Breast epithelium (tissue), 3 donors: ENCODE data around the gene OAS2.

Experiments used
- CTCF ChIP-seq, 3 donors: fragments of 450-650 bp; IDR thresholded peaks; one replicate each; pipeline ENCODE4 v1.5.1; 2016 to 2017; ENCODE audit warnings: antibody characterized with exemption in 3 of 3, mild to moderate bottlenecking in 3 of 3, moderate library complexity in 3 of 3
- POLR2A ChIP-seq: fragments of 450-650 bp; IDR thresholded peaks from one replicate; pipeline ENCODE4 v1.6.1; 2016; ENCODE audit warnings: antibody characterized with exemption, mild to moderate bottlenecking, moderate library complexity

GRCh38 chr12:112988224-112988623, 9.9 kb downstream of the OAS2 start:
- TF ChIP-seq POLR2A (no peak), CTCF (IDR thresholded peaks at IDR 0.05) (no peak)
